ENCODE results near the gene SCGB1C1.
"Not testable (repeated sequence)": the region's sequence is repeated elsewhere in the genome, so short reads cannot be mapped to it uniquely, and the experiment has no call there.

SCGB1C1 gene

DNA sequence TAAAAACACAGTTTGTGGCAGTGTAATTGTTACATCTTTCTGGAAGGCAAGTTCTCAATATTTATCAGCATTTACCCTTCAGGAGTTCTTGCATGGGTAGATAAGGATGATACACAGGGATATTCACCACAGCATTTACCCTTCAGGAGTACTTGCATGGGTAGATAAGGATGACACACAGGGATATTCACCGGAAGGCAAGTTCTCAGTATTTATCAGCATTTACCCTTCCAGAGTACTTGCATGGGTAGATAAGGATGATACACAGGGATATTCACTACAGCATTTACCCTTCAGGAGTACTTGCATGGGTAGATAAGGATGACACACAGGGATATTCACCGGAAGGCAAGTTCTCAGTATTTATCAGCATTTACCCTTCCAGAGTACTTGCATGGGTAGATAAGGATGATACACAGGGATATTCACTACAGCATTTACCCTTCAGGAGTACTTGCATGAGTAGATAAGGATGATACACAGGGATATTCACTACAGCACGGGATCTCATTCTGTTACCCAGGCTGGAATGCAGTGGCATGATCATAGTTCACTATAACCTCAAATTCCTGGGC lies 27.9 kb downstream of the SCGB1C1 start:
- not testable (repeated sequence) for DNase-seq

DNA sequence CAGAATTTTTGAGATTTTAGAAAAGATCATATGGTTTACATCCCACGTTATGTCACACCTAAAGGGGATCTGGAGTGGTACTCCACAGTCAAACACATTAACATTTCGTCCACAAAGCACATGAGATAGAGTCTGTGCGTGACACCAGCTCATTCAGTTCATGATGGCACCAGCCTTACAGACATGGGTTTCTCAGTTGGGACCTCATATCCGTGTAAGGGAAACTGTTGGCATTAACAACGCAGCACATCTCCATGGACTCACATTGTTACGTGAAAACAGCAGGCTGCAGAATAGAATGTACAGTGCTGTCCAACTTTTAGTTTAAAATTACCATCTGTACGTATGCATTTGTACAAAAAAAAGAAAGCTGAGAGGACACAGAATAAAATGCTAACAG lies 28.7 kb downstream of the SCGB1C1 start:
- no peak for DNase-seq

DNA sequence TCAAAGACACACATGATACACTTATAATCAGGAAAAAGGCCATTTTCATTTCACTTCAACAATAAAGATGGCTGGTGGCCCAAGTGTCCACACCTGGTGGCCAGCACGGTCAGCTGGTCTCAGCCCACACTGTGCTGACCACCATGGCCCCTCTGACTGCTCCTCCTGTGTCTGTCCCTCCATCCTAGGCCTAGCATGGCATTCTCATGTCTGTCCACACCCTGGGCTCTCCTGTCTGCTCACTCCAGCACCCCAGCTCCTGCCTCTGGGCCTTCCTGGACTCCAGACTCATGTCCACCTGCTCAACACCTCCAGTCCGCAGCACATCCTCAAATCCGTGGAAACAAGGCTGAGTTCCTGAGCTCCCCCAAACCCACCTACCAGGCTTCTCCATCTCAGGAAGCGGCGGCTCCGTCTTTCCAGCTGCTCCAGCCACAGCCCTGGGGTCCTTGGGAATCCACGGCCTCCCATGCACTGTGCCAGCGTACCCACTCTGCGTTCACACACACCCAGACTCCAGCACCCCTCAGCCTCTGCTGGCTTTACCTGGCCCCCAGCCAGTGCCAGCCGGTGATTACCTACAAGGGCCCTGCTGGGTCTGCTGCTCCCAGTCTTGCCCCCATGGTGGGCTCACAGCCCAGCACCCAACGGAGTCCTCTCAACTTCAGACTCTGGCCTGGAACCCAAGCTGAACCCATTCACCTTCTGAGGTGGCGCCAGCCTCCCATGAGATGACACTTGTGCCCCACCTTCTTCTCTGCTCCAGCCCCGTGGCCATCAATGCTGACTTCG lies 29.3 kb downstream of the SCGB1C1 start:
- no peak for DNase-seq

DNA sequence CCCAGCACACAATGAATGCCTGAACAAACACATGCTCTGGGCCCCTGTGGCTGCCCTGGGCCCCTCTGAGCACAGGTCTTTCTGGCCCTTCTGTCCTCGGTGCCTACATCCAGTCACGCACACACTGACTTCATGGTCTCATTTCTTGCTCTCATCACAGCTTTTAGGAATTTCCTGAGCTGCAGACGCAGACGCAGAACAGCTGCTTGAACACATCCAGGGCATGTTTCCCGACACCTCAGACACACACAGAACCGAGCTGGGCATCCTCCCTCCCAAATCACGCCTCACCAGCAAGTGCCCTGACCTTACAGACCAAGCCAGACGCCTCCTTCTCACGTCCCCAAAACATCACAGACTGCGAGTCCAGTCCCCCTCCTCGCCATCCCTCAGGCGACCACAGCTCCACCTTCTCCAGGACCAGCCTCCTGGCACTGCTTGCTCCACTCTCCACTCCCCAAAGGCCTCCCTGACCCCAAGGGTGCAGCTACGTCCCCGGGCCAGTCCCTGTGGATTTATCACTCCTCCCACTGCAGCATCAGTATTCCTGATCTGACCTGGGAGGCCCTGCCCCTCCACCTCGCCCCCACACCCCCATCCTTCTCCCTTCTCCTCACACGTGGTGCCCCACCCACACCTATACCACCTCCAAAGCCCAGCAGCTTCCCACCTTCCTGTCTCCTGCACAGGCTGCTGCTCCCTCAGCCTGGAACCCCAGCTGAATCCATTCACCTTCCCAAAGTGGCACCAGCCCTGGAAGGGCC lies 30.3 kb downstream of the SCGB1C1 start:
- no peak for DNase-seq

DNA sequence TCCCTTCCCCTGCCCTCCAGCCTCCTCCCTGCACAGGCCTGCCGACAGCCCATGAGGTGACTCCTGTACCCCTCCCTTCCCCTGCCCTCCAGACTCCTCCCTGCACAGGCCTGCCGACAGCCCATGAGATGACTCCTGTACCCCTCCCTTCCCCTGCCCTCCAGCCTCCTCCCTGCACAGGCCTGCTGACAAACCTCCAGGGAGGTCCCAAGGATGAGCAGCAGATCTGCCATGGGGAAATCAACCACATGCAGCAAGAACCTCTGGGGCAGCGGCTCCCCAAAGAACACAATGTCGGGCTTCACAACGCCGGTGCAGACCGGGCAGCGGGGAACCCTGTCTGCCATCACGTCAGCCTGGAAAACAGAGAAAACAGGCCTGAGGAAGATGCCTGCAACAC lies 31.0 kb downstream of the SCGB1C1 start:
- no peak for DNase-seq

DNA sequence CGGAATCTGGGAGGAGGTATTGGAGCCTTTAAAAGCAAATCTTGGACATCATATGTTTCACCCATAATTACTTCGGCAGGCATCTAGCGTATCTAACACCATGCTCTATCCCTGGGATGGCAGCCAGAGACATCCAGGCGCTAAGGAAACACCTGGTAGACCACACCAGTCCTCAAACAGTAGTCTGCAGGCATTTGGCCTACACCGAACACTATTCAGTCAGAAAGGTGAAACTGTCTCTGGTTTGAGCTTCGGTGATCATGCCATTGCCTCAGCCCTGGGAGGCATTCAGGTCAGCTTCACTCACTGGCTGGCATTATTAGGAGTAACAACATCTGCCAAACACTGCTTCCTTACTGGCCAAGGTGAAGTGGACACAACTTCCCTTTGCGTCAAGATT lies 31.5 kb downstream of the SCGB1C1 start:
- DNase-seq, result no peak

DNA sequence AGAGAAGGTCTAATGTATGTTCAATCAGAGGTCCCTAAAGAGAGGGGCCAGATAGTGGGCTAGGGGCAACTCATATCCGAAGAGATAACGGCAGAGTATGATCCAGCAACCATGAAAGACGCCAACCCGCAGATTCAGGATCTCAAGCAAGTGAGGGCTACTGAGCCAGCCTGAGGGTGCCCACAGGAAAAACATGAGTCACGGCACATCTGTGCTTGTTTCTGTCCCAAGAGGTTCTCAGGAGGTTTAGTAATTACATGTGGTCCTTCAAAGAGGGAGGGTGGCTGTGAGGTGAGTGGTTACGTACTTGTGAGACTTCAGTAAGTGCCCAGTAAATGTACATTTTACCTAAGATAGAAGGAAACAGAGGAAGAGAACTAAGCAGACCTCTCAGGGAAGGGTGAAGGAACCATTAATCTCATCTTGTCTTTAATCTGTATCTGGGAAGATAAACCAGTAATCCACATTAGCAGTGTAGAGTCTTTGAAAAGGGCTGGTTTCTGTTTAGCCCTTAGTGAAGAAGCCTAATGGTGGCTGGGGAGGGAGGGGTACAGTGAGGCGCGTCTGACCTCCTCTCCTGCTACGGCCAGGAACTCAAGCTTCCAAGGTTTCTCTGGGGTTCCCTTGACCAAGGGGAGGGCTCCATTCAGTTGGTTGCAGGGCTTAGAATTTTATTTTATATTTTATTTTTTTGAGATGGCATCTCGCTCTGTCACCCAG lies 33.0 kb downstream of the SCGB1C1 start:
- peak; percentile 80 for DNase-seq

DNA sequence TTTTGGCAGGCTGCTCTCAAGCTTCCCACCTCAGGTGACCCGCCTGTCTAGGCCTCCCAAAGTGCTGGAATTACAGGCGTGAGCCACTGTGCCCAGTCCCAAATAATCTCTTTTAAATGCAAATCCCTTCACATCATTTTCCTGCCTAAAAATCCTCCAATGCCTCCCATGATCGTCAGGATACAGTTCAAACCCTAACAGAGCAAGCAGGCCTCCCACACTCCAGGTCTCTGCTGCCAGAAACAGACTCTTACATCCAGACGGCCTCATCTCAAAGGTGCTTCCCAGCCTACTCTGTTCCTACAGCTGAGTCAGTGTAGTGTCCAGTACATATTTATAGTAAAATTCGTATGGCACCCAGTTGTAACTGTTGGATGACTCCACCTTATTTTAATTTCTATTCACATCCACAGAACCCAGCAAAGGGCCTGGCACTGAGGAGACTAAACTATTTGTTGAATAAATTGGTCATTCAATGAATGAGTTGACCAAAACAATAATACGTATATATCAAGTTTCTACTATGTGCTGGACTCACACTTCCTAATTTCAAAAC lies 35.0 kb downstream of the SCGB1C1 start:
- peak; percentile 40 for DNase-seq

DNA sequence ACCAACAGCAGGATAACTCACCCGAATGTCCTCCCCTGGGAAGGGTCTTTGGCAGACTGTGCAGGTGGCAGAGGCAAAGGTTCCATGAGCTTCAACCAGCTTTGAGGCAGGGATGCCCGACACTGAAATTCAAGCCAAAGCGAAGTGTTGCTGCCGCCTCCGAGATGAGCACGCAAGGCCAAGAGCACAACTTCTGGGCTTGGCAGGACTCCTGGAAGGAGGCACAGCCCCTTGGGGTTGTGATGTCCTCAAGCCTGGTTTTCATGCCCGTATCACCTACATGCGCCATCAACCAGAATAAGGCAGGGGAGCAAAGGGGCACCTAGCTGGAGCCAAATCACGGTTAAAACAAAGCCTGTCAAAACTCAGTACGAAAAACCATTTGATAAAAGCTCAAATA lies 37.6 kb downstream of the SCGB1C1 start:
- DNase-seq, result no peak

DNA sequence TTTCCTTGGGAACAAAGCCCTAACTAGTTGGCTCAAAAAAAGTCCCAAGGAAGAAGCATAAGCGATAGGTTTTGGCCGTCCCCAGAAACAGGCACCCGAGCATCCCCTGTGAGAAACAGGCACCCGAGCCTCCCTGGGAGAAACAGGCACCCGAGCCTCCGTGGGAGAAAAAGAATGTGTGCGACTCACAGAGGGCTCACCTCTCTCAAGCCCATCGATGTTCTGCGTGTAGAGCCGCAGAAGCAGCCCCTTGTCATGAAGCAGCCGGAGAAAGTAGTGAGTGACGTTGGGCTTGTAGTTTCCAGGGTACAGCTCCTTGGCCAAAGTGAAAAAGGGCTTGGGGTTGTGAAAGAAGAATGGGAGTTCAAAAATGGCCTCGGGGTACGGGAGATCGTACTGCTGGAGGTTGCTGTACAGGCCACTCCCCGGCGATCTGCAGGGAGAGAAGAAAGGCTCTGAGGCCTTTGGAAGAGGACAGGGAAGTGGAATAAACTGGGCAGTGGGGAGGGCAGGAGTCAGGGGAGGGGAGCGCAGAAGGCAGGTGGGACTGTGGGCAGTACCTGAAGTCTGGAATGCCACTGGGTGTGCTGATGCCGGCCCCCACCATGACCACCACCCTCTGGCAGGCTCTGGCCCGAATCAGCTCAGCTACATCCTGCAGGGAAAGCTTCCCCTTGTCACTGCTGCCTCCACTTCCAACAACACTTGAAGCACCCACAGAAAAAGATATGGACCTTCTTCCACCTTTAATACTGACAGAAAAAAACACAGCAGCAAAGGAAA lies 40.1 kb downstream of the SCGB1C1 start:
- no peak for DNase-seq

DNA sequence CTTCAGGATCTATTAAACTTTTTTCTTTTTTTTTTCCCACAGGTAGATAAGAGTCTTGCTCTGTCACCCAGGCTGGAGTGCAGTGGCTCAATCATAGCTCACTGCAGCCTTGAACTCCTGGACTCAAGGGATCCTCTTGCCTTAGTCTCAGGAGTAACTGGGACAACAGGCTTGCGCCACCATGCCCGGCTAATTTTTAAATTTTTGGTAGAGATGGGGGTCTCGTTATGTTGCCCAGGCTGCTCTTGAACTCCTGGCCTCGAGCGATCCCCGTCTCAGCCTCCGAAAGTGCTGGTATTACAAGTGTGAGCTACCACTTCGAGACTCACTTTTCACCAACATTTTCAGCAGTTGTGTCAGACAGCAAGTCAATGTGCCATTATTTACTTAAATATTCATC lies 42.3 kb downstream of the SCGB1C1 start:
- DNase-seq, result no peak

DNA sequence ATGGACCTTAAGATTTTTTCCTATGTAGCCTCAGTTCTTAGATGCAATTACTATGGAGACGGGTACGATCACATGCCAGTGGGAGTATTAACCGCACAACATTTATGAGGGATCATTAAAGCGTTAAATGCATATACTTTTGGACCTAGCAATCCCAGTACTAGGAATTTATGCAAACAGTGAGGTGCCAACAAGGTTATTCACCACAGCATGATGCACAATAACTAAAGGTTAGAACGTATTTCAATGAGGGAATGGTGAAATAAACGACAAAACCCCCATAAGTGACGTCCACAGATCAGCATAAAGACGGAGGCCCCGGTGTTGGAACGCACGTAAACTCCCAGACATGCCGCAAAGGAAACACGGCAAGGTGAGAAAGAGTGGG lies 42.7 kb downstream of the SCGB1C1 start:
- DNase-seq, result no peak

DNA sequence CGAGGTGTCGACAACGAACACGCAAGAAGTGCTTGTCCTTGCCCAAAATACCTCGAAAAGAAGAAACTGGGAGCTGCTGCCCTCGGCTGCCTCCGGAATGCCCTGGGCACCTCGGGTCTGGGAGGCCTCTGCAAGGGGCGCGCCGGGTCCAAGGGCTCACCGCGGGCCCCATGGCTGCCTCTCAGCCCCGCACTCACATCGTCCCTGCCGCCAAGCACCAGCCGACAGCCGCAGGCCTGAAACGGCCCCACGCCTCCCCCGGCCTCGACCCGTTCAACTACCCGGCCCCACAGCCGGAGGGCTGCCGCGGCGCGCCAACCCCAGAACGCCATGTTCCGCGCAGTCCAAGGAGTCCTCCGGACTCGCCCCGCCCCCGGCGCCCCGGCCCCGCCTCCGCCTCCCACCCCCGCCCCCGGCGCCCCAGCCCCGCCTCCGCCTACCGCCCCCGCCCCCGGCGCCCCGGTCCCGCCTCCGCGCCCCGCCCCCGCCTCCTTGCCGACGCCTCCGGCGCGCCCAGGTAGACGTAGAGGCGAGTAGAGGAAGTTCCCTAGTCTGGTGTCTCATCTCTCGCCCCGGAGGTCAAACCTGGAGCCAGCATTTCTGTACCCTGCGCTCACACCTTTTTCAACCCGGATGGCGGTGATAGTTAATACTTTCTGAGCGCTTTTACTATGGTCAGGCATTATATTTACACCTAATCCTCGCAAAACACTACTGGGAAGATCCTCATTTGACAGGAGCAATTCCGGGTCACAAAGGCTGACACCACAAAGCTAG lies 43.3 kb downstream of the SCGB1C1 start, which contains the start of gene SIRT3:
SIRT3 (minus strand) TSS at position 346 of the 777 bp plus-strand sequence; CDS start at position 332, 14 bp downstream.
- peak; percentile 81 for DNase-seq

DNA sequence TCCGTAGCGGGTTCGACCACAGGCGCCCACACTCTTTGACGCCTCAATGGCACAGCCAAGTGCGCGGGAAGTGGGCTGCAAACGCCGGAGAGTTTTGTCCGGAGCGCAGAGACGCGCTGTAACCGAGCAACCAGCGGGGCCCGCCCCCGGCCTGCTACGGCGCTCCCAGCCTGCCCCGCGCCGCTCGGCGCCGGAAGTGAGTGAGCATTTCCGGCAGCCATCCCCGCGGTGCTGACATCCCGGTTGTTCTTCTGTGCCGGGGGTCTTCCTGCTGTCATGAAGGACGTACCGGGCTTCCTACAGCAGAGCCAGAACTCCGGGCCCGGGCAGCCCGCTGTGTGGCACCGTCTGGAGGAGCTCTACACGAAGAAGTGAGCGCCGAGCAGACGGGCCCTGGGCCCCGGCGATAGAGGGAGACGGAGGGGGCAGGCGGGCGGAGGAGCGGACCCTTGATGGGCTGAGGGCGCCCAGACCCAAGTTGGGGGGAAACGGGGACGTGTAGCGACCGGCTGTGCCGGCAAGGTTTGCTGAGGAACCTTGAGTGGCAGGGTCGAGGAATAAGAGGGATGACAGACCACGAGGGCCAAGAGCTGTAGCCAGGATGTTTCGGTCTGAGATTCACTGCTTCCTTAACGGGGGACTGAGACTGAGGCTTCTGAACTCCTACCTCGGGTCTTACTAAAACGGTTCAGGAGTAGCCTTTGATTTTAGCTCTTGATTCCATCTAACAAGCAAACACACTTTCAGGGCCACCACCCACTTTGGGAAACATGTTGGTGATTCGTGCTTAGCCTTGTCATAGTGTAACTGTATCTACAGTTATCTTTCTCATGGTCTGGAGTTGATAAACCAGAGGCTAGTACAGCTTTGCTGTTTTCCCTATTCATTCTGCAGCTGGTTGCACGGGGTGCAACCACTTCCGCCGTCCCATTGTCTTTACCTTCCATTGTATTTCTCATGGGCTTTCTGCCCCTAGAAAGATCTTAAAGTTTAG lies 44.2 kb downstream of the SCGB1C1 start, which contains the start of gene PSMD13:
PSMD13 (plus strand) TSS at position 203 of the 994 bp plus-strand sequence; CDS start at position 277, 74 bp downstream.
- peak; percentile 85 for DNase-seq

DNA sequence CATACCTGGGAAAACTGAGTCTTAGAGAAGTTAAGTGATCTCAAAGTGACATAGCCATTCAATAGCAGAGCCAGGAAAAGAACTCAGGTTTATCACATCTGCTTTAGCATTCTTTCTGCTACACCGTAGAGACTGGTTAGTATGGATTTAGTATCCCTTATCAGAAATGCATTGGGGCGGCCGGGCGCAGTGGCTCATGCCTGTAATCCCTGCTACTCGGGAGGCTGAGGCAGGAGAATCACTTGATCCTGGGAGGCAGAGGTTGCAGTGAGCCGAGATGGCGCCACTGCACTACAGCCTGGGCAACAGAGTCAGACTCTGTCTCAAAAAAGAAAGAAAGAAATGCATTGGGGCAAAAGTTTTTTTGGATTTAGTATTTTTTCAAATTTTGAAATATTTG lies 45.5 kb downstream of the SCGB1C1 start:
- DNase-seq, result not testable (repeated sequence)

DNA sequence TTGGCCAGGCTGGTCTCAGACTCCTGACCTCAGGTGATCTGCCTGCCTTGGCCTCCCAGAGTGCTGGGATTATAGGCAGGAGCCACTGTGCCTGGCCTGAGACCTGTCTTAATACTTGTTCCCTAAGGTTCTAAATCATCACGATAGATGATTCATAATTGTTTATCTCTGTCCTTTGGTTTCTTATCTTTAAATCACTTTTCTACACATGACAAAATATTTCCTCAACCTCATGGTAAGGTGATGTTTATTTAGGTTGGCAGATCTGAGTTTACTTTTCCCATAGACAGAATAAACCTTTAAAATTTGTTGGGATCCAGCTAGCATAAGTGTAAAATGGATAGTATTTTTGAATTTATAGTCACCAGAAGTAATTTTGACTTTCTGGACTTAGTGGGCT lies 47.4 kb downstream of the SCGB1C1 start:
- DNase-seq, result no peak

DNA sequence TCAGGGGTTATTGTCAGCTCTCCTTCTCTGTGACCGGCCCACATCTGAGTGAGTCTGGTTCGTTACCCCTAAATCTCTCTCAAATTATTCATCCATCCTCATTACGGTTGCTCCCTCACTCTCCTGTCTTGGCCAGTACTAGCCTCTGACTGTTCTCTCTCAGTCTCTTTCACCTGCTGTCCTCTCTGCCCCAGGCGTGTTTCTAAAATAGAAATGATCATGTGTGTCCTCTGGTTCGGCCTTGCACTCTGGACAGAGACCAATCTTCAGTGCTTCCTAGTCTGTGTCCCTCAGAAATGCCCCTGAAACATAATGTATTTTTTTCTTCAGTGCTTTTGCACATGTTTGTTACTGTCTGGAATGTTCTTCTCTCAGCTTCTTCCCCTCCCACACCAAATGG lies 48.8 kb downstream of the SCGB1C1 start:
- no peak for DNase-seq
